Measurements from ENCODE around the gene ZCCHC2. TPM values are rescaled to one million over a fixed set of nuclear protein-coding genes. Genes with fewer than 3 reads are reported as not detected.

The ZCCHC2 gene
- total RNA-seq, 2 donors from 2014 or later: 12.9 to 16.8 TPM

GRCh38 chr18:62564044-62564443 lies 41.2 kb downstream of the ZCCHC2 start:
- Histone ChIP-seq H3K4me1 (no peaks in the 10 kb centered on the region), H3K9me3 (no peaks in the 10 kb centered on the region), H3K27me3 (no peaks in the 10 kb centered on the region), H3K4me3 (no peak overlapping the region), H3K27ac (no peak overlapping the region), H3K36me3 (peaks cover 72% of the 10 kb centered on the region)
- TF ChIP-seq CTCF (IDR thresholded peaks at IDR 0.05): no peak
- DNase-seq (ENCODE audit: low spot score): no peak

DNA sequence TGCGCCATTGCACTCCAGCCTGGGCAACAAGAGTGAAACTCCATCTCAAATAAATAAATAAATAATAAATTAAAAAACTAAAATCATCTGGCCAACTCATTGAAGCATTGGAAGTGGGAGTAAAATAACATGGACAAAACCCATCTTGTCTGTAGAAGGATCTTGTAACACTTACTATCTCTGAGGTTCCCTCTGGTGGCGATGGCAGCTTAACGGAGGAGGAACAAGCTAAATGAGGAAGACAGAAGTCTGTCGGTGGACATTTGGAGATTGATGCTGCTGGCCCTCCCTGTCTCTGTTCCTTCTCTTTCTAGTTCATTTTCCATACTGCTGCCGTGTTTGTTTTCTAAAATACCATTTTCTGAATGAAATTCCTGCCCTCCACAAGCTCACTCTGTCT lies 43.4 kb downstream of the ZCCHC2 start:
- DNase-seq (ENCODE audit: low spot score): no peak
- Histone ChIP-seq H3K9me3 (no peaks in the 10 kb centered on the region), H3K36me3 (peaks cover 79% of the 10 kb centered on the region), H3K27ac (no peak overlapping the region), H3K4me1 (no peaks in the 10 kb centered on the region), H3K4me3 (no peak overlapping the region), H3K27me3 (no peaks in the 10 kb centered on the region)
- peak in 1 of 2 donors; percentile 52 for TF ChIP-seq CTCF (IDR thresholded peaks at IDR 0.05)

GRCh38 chr18:62566818-62567217 lies 44.0 kb downstream of the ZCCHC2 start:
- no peaks in the 10 kb centered on the region for H3K27me3 ChIP-seq
- H3K4me3 ChIP-seq: no peak overlapping the region
- no peaks in the 10 kb centered on the region for H3K4me1 ChIP-seq
- H3K27ac ChIP-seq: no peak overlapping the region
- no peak for TF ChIP-seq CTCF (IDR thresholded peaks at IDR 0.05)
- H3K36me3 ChIP-seq: peaks cover 77% of the 10 kb centered on the region
- no peaks in the 10 kb centered on the region for H3K9me3 ChIP-seq
- no peak for DNase-seq (ENCODE audit: low spot score)

DNA sequence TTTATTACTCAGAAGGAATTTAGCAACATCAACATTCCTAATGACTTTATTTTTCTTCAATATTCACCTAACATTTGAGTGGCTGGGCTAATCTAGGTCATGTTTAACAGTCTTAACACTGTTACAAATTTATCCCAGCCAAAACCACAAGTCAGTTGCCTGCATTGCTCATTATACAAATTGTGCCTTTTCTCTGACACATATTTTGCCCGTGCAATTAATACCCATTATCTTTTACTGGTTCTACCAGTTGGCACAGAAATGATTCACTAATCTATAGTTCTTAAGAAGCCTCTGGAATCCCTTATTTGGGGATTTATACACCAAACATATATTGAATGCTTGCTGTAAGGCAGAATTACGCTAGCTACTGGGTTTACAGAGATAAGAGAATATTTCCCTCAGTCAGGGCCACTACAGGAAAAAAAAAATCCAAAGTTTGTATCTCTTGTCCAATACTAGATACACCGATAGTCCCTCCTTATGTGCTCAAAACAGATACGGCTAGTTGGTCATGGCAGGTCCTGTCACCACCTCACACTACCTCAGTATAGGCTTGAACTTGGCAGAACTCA lies 46.3 kb downstream of the ZCCHC2 start:
- Histone ChIP-seq H3K27me3 (no peaks in the 10 kb centered on the region), H3K27ac (no peak overlapping the region), H3K36me3 (peaks cover 62% of the 10 kb centered on the region), H3K4me1 (no peaks in the 10 kb centered on the region), H3K9me3 (no peaks in the 10 kb centered on the region), H3K4me3 (no peak overlapping the region)
- no peak for TF ChIP-seq CTCF (IDR thresholded peaks at IDR 0.05)
- DNase-seq (ENCODE audit: low spot score): no peak

- Histone ChIP-seq H3K27ac (no peak overlapping the region), H3K4me1 (no peaks in the 10 kb centered on the region), H3K36me3 (peaks cover 62% of the 10 kb centered on the region), H3K27me3 (no peaks in the 10 kb centered on the region), H3K4me3 (no peak overlapping the region), H3K9me3 (no peaks in the 10 kb centered on the region)
- TF ChIP-seq CTCF (IDR thresholded peaks at IDR 0.05): no peak
- DNase-seq (ENCODE audit: low spot score): no peak
Observed at GRCh38 chr18:62571037-62571436, 48.2 kb downstream of the ZCCHC2 start.

DNA sequence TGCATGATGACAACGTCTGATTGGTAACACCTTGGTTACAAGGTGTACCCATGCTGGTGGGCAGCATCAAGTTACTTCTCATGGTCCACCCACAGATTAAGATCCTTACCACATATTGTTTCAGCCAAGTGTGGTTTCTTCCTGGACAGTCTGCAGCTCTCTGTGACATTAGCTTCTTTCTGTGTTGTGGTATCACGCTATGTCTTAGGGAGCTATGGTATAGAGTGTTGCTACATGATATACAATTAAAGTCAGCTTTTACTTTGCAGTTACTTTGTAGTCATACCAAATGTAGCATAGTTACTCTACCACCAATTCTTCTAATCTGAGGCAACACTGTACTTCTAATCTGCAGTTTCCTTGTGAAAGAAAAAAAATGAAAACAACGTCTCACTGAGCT lies 48.8 kb downstream of the ZCCHC2 start:
- Histone ChIP-seq H3K4me3 (no peak overlapping the region), H3K27me3 (no peaks in the 10 kb centered on the region), H3K9me3 (no peaks in the 10 kb centered on the region), H3K27ac (no peak overlapping the region), H3K36me3 (peaks cover 63% of the 10 kb centered on the region), H3K4me1 (no peaks in the 10 kb centered on the region)
- no peak for TF ChIP-seq CTCF (IDR thresholded peaks at IDR 0.05)
- no peak for DNase-seq (ENCODE audit: low spot score)

All from right atrium auricular region (tissue), 2 donors.